Skeletal muscle tissue (tissue), 4 donors: ENCODE data around the gene RASA4B. TPM values are rescaled to one million over a fixed set of nuclear protein-coding genes. Genes with fewer than 3 reads are reported as not detected.
"Not testable (repeated sequence)": the region's sequence is repeated elsewhere in the genome, so short reads cannot be mapped to it uniquely, and the experiment has no call there.

Experiments used
- H3K27ac ChIP-seq: one replicate; pipeline ENCODE4 v1.7.0; 2013; ENCODE audit warnings: mild to moderate bottlenecking, low read depth, low read length, inconsistent platforms
- H3K27me3 ChIP-seq, 3 donors: one replicate each; pipeline ENCODE4 v1.7.0; 2013; ENCODE audit warnings: low read length in 3 of 3; ENCODE audit not compliant: control insufficient read depth in 3 of 3, insufficient read depth in 3 of 3
- H3K36me3 ChIP-seq, 3 donors: one replicate each; pipeline ENCODE4 v1.7.0; 2013; ENCODE audit warnings: low read length in 3 of 3; ENCODE audit not compliant: control insufficient read depth in 3 of 3, insufficient read depth in 3 of 3
- H3K4me1 ChIP-seq, 3 donors: one replicate each; pipeline ENCODE4 v1.7.0; 2013; ENCODE audit warnings: low read length in 3 of 3, mild to moderate bottlenecking in 3 of 3; ENCODE audit not compliant: control insufficient read depth in 3 of 3, insufficient read depth in 3 of 3
- H3K4me3 ChIP-seq, 3 donors: one replicate each; pipeline ENCODE4 v1.7.0; 2013; ENCODE audit warnings: low read length in 3 of 3
- H3K9ac ChIP-seq, 3 donors: one replicate each; pipeline ENCODE4 v1.7.0; 2013; ENCODE audit warnings: low read length in 3 of 3, mild to moderate bottlenecking in 3 of 3, moderate library complexity in 2 of 3, low read depth in 1 of 3
- H3K9me3 ChIP-seq, 3 donors: one replicate each; pipeline ENCODE4 v1.7.0; 2013; ENCODE audit warnings: low read length in 3 of 3; ENCODE audit not compliant: control insufficient read depth in 3 of 3
- total RNA-seq: library from RNA; depleted of rRNA; stranded (reverse); fragments of >200 nt; gene quantifications from one replicate; pipeline ENCODE4 v1.2.3, GENCODE V29; 2014
- donor health status: Osteomylitis.

RASA4B gene
- total RNA-seq, 1 donor from 2014 or later: 2.6 TPM

GRCh38 chr7:102464577-102465280, 52.8 kb downstream of the RASA4B start, which contains the start of the genes ALKBH4 and LRWD1:
ALKBH4 (minus strand) TSS chr7:102464863; CDS start chr7:102464836, 27 bp downstream.
LRWD1 (plus strand) TSS chr7:102464984; CDS start chr7:102465081, 97 bp downstream.
- Histone ChIP-seq H3K4me3 (peak within 1 kb of the TSS; percentile 98 to 100 (median 99)), H3K36me3 (peaks cover 0 to 7% (median 3%) of the 10 kb centered on the region in 3 donors), H3K27ac (peak within 1 kb of the TSS; percentile 64), H3K27me3 (no peaks in the 10 kb centered on the region), H3K9ac (peak within 1 kb of the TSS; percentile 96 to 99 (median 99)), H3K4me1 (peaks cover 15 to 26% (median 20%) of the 10 kb centered on the region in 3 donors), H3K9me3 (no peaks in the 10 kb centered on the region)

GRCh38 chr7:102463841-102464576, 53.6 kb downstream of the RASA4B start:
- Histone ChIP-seq H3K4me1 (peaks cover 15 to 26% (median 20%) of the 10 kb centered on the region in 3 donors), H3K9ac (peak overlapping the region; percentile 96 to 99 (median 99)), H3K27ac (peak overlapping the region; percentile 64), H3K36me3 (peaks cover 6 to 11% (median 8%) of the 10 kb centered on the region in 3 donors), H3K9me3 (no peaks in the 10 kb centered on the region), H3K27me3 (no peaks in the 10 kb centered on the region), H3K4me3 (peak overlapping the region; percentile 98 to 100 (median 99))

GRCh38 chr7:102460467-102460866, 57.1 kb downstream of the RASA4B start:
- Histone ChIP-seq H3K27ac (no peak overlapping the region), H3K4me1 (peaks cover 9 to 19% (median 14%) of the 10 kb centered on the region in 3 donors), H3K27me3 (no peaks in the 10 kb centered on the region), H3K9me3 (no peaks in the 10 kb centered on the region), H3K36me3 (peaks cover 14 to 22% (median 22%) of the 10 kb centered on the region in 3 donors), H3K9ac (no peak overlapping the region), H3K4me3 (no peak overlapping the region)

GRCh38 chr7:102459221-102459844, 58.2 kb downstream of the RASA4B start:
- Histone ChIP-seq H3K4me3 (no peak overlapping the region), H3K4me1 (peaks cover 7 to 13% (median 11%) of the 10 kb centered on the region in 3 donors), H3K27me3 (no peaks in the 10 kb centered on the region), H3K27ac (no peak overlapping the region), H3K36me3 (peaks cover 14 to 25% (median 22%) of the 10 kb centered on the region in 3 donors), H3K9ac (no peak overlapping the region), H3K9me3 (no peaks in the 10 kb centered on the region)

GRCh38 chr7:102457352-102457924, 60.1 kb downstream of the RASA4B start:
- Histone ChIP-seq H3K4me3 (no peak overlapping the region), H3K9me3 (no peaks in the 10 kb centered on the region), H3K27me3 (no peaks in the 10 kb centered on the region), H3K36me3 (peaks cover 14 to 25% (median 22%) of the 10 kb centered on the region in 3 donors), H3K9ac (no peak overlapping the region), H3K4me1 (peaks cover 2 to 6% (median 4%) of the 10 kb centered on the region in 3 donors), H3K27ac (no peak overlapping the region)

- no peak overlapping the region for H3K27ac ChIP-seq
- H3K9me3 ChIP-seq: no peaks in the 10 kb centered on the region
- peaks cover 0 to 6% (median 4%) of the 10 kb centered on the region in 3 donors for H3K4me1 ChIP-seq
- no peak overlapping the region for H3K4me3 ChIP-seq
- H3K36me3 ChIP-seq: peaks cover 14 to 25% (median 22%) of the 10 kb centered on the region in 3 donors
- no peaks in the 10 kb centered on the region for H3K27me3 ChIP-seq
- H3K9ac ChIP-seq: no peak overlapping the region
Measured at GRCh38 chr7:102456327-102456726, 61.2 kb downstream of the RASA4B start.

- no peak overlapping the region for H3K27ac ChIP-seq
- H3K4me3 ChIP-seq: no peak overlapping the region
- H3K36me3 ChIP-seq: peaks cover 14 to 25% (median 22%) of the 10 kb centered on the region in 3 donors
- H3K9ac ChIP-seq: no peak overlapping the region
- no peaks in the 10 kb centered on the region for H3K27me3 ChIP-seq
- H3K4me1 ChIP-seq: peaks cover 0 to 6% (median 4%) of the 10 kb centered on the region in 3 donors
- no peaks in the 10 kb centered on the region for H3K9me3 ChIP-seq
Measured at GRCh38 chr7:102455596-102455995, 62.0 kb downstream of the RASA4B start.

- not testable (repeated sequence) for H3K9ac ChIP-seq, H3K27me3 ChIP-seq, H3K4me3 ChIP-seq, H3K9me3 ChIP-seq, H3K4me1 ChIP-seq, H3K27ac ChIP-seq
- H3K36me3 ChIP-seq: peaks cover 14 to 25% (median 22%) of the 10 kb centered on the region in 3 donors
Measured at GRCh38 chr7:102454932-102455331, 62.6 kb downstream of the RASA4B start.

- H3K36me3 ChIP-seq: peaks cover 12 to 24% (median 21%) of the 10 kb centered on the region in 3 donors
- no peaks in the 10 kb centered on the region for H3K27me3 ChIP-seq
- peaks cover 0 to 6% (median 4%) of the 10 kb centered on the region in 3 donors for H3K4me1 ChIP-seq
- no peak overlapping the region for H3K9ac ChIP-seq
- H3K4me3 ChIP-seq: no peak overlapping the region
- no peaks in the 10 kb centered on the region for H3K9me3 ChIP-seq
- H3K27ac ChIP-seq: no peak overlapping the region
Measured at GRCh38 chr7:102454468-102454867, 63.1 kb downstream of the RASA4B start.
